ENCODE measurements around the gene CCDC28B. TPM values are rescaled to one million over a fixed set of nuclear protein-coding genes. Genes with fewer than 3 reads are reported as not detected.

CCDC28B gene
- total RNA-seq, 4 donors from 2014 or later = 0.72 to 3.5 (median 2.0) TPM

GRCh38 chr1:32232558-32233304, 32.3 kb downstream of the CCDC28B start:
- no peak for TF ChIP-seq POLR2A (IDR thresholded peaks at IDR 0.05)
- no peak for TF ChIP-seq POLR2AphosphoS5 (IDR thresholded peaks at IDR 0.05)
- TF ChIP-seq EP300 (IDR thresholded peaks at IDR 0.05) = no peak
- no peak for TF ChIP-seq CTCF (IDR thresholded peaks at IDR 0.05)
- Histone ChIP-seq H3K4me1 (no peaks in the 10 kb centered on the region), H3K27ac (no peak overlapping the region), H3K36me3 (peaks cover 57% of the 10 kb centered on the region), H3K9me3 (no peaks in the 10 kb centered on the region), H3K27me3 (no peaks in the 10 kb centered on the region), H3K4me3 (no peak overlapping the region)
- DNase-seq (ENCODE audit: low spot score in 2 of 2) = no peak
- 80% methylated on average over 8 of the region's 8 CpGs for WGBS

- no peak for DNase-seq (ENCODE audit: low spot score in 2 of 2)
- H3K27ac ChIP-seq = no peak overlapping the region
- no peak for TF ChIP-seq POLR2A (IDR thresholded peaks at IDR 0.05)
- no peak for TF ChIP-seq POLR2AphosphoS5 (IDR thresholded peaks at IDR 0.05)
- no peak for TF ChIP-seq EP300 (IDR thresholded peaks at IDR 0.05)
- no peak for TF ChIP-seq CTCF (IDR thresholded peaks at IDR 0.05)
- H3K4me1 ChIP-seq = peaks cover 5% of the 10 kb centered on the region
- H3K9me3 ChIP-seq = no peaks in the 10 kb centered on the region
- no peaks in the 10 kb centered on the region for H3K27me3 ChIP-seq
- 82% methylated on average over 7 of the region's 7 CpGs for WGBS
- peaks cover 36% of the 10 kb centered on the region for H3K36me3 ChIP-seq
- H3K4me3 ChIP-seq = no peak overlapping the region
These were observed 34.4 kb downstream of the CCDC28B start for GRCh38 chr1:32234792-32235191.

GRCh38 chr1:32239337-32239736, 38.9 kb downstream of the CCDC28B start:
- no peak for TF ChIP-seq EP300 (IDR thresholded peaks at IDR 0.05)
- TF ChIP-seq POLR2A (IDR thresholded peaks at IDR 0.05) = no peak
- TF ChIP-seq CTCF (IDR thresholded peaks at IDR 0.05) = no peak
- no peak for TF ChIP-seq POLR2AphosphoS5 (IDR thresholded peaks at IDR 0.05)
- H3K9me3 ChIP-seq = no peaks in the 10 kb centered on the region
- WGBS = 39% methylated on average over 4 of the region's 4 CpGs
- peaks cover 11% of the 10 kb centered on the region for H3K36me3 ChIP-seq
- H3K4me1 ChIP-seq = peaks cover 32% of the 10 kb centered on the region
- no peak overlapping the region for H3K4me3 ChIP-seq
- DNase-seq (ENCODE audit: low spot score in 2 of 2) = no peak
- H3K27ac ChIP-seq = no peak overlapping the region
- H3K27me3 ChIP-seq = no peaks in the 10 kb centered on the region

- peaks cover 7% of the 10 kb centered on the region for H3K36me3 ChIP-seq
- H3K27ac ChIP-seq = peak overlapping the region; percentile 59
- H3K4me1 ChIP-seq = peaks cover 32% of the 10 kb centered on the region
- DNase-seq (ENCODE audit: low spot score in 2 of 2) = peak in 1 of 2 donors; percentile 65
- TF ChIP-seq POLR2AphosphoS5 (IDR thresholded peaks at IDR 0.05) (no peak), CTCF (IDR thresholded peaks at IDR 0.05) (no peak), POLR2A (IDR thresholded peaks at IDR 0.05) (no peak), EP300 (IDR thresholded peaks at IDR 0.05) (no peak)
- peak overlapping the region; percentile 54 for H3K4me3 ChIP-seq
- no peaks in the 10 kb centered on the region for H3K9me3 ChIP-seq
- 53% methylated on average over 3 of the region's 20 CpGs for WGBS
- H3K27me3 ChIP-seq = no peaks in the 10 kb centered on the region
These were observed 39.4 kb downstream of the CCDC28B start for GRCh38 chr1:32239790-32240139.

GRCh38 chr1:32240140-32240951, 40.0 kb downstream of the CCDC28B start:
- DNase-seq (ENCODE audit: low spot score in 2 of 2) = peak; percentile 84 to 86
- H3K9me3 ChIP-seq = no peaks in the 10 kb centered on the region
- whole genome bisulfite sequencing = 5% methylated on average over 22 of the region's 62 CpGs
- H3K27ac ChIP-seq = peak overlapping the region; percentile 59
- peaks cover under 1% of the 10 kb centered on the region for H3K36me3 ChIP-seq
- H3K27me3 ChIP-seq = no peaks in the 10 kb centered on the region
- H3K4me3 ChIP-seq = peak overlapping the region; percentile 54
- peaks cover 32% of the 10 kb centered on the region for H3K4me1 ChIP-seq
- TF ChIP-seq POLR2A (IDR thresholded peaks at IDR 0.05) = peak in 1 of 2 donors; percentile 29
- no peak for TF ChIP-seq POLR2AphosphoS5 (IDR thresholded peaks at IDR 0.05)
- no peak for TF ChIP-seq EP300 (IDR thresholded peaks at IDR 0.05)
